Karpas-422 (cell line): ENCODE results near the gene DCAF17. TPM values are rescaled to one million over a fixed set of nuclear protein-coding genes. Genes with fewer than 3 reads are reported as not detected.

Source experiments
- DNase-seq: peaks from one replicate; pipeline ENCODE4 v3.0.0-alpha.2; 2015
- H2AFZ ChIP-seq: fragments of 200-600 bp; sonication (generic); 2 replicates; pipeline ENCODE4 v1.6.1; 2014; ENCODE audit warnings: antibody characterized with exemption, low read length, mixed read lengths
- H3K27ac ChIP-seq: fragments of 200-600 bp; sonication (generic); 2 replicates; pipeline ENCODE4 v1.5.1; 2014; ENCODE audit warnings: mild to moderate bottlenecking, low read length, moderate library complexity
- H3K27me3 ChIP-seq: fragments of 200-600 bp; sonication (generic); 2 replicates; pipeline ENCODE4 v1.6.1; 2014; ENCODE audit warnings: low read length, mixed read lengths
- H3K36me3 ChIP-seq: fragments of 200-600 bp; sonication (generic); 2 replicates; pipeline ENCODE4 v1.6.1; 2014; ENCODE audit warnings: low read length, mixed read lengths; ENCODE audit not compliant: insufficient read depth
- H3K4me1 ChIP-seq: fragments of 200-600 bp; sonication (generic); 2 replicates; pipeline ENCODE4 v1.6.1; 2014; ENCODE audit warnings: mild to moderate bottlenecking, low read length, mixed read lengths
- H3K4me2 ChIP-seq: fragments of 200-600 bp; sonication (generic); 2 replicates; pipeline ENCODE4 v1.6.1; 2014; ENCODE audit warnings: low read length, low read depth, mild to moderate bottlenecking; ENCODE audit not compliant: poor library complexity, severe bottlenecking
- H3K4me3 ChIP-seq: fragments of 200-600 bp; sonication (generic); 2 replicates; pipeline ENCODE4 v1.5.1; 2014; ENCODE audit warnings: mild to moderate bottlenecking, antibody characterized with exemption, low read length, mixed read lengths
- H3K79me2 ChIP-seq: fragments of 200-600 bp; sonication (generic); 2 replicates; pipeline ENCODE4 v1.6.1; 2014; ENCODE audit warnings: mild to moderate bottlenecking, low read length, mixed read lengths
- H3K9ac ChIP-seq: fragments of 200-600 bp; sonication (generic); 2 replicates; pipeline ENCODE4 v1.6.0; 2014; ENCODE audit warnings: low read length
- H3K9me2 ChIP-seq: fragments of 200-600 bp; sonication (generic), shearing (Covaris generic); replicated peaks from 2 replicates; pipeline ENCODE4 v1.6.0; 2014; ENCODE audit warnings: mild to moderate bottlenecking, low read length, moderate library complexity; ENCODE audit not compliant: insufficient read depth
- H3K9me3 ChIP-seq: fragments of 300-700, 200-600 bp; sonication (generic); 2 replicates; pipeline ENCODE4 v1.6.1; 2014; ENCODE audit warnings: low read length, mixed read lengths
- H4K20me1 ChIP-seq: fragments of 200-600 bp; sonication (generic); 2 replicates; pipeline ENCODE4 v1.6.1; 2014; ENCODE audit warnings: mild to moderate bottlenecking, antibody characterized with exemption, low read length, low read depth; ENCODE audit not compliant: insufficient read depth
- total RNA-seq: library from RNA; depleted of rRNA; stranded (reverse); fragments of >200 nt; shearing (Covaris generic); gene quantifications from 2 replicates; pipeline ENCODE4 v1.2.3, GENCODE V29; 2014; ENCODE audit warnings: low replicate concordance

DCAF17 gene
- total RNA-seq, 1 experiment from 2014 or later, result 63.2 TPM

GRCh38 chr2:171394164-171394740 is 39.8 kb upstream of the DCAF17 start:
- H3K4me1 ChIP-seq, result peaks cover 21% of the 10 kb centered on the region
- H3K9me2 ChIP-seq, result no peaks in the 10 kb centered on the region
- H3K27me3 ChIP-seq, result no peaks in the 10 kb centered on the region
- no peaks in the 10 kb centered on the region for H3K9me3 ChIP-seq
- H3K27ac ChIP-seq, result no peak overlapping the region
- no peak overlapping the region for H2AFZ ChIP-seq
- no peak for DNase-seq
- H3K4me3 ChIP-seq, result no peak overlapping the region
- H3K4me2 ChIP-seq, result no peak overlapping the region
- H4K20me1 ChIP-seq, result no peaks in the 10 kb centered on the region
- H3K36me3 ChIP-seq, result no peaks in the 10 kb centered on the region
- H3K9ac ChIP-seq, result no peak overlapping the region
- H3K79me2 ChIP-seq, result 0 out of 2 replicates have a peak, but pooled peaks cover 5% of the 10 kb centered on the region

GRCh38 chr2:171399292-171399691 is 34.7 kb upstream of the DCAF17 start:
- Histone ChIP-seq H2AFZ (no peak overlapping the region), H3K9me3 (no peaks in the 10 kb centered on the region), H3K79me2 (0 out of 2 replicates have a peak, but pooled peaks cover 5% of the 10 kb centered on the region), H3K27me3 (no peaks in the 10 kb centered on the region), H3K4me2 (no peak overlapping the region), H3K27ac (no peak overlapping the region), H3K36me3 (no peaks in the 10 kb centered on the region), H3K4me3 (no peak overlapping the region), H3K4me1 (peaks cover 9% of the 10 kb centered on the region), H4K20me1 (no peaks in the 10 kb centered on the region), H3K9me2 (no peaks in the 10 kb centered on the region), H3K9ac (no peak overlapping the region)
- peak; percentile 19 for DNase-seq

- H3K27me3 ChIP-seq, result no peaks in the 10 kb centered on the region
- H3K79me2 ChIP-seq, result no peaks in the 10 kb centered on the region
- H3K9me2 ChIP-seq, result no peaks in the 10 kb centered on the region
- no peak overlapping the region for H3K27ac ChIP-seq
- peak; percentile 33 for DNase-seq
- H3K4me1 ChIP-seq, result peaks cover 8% of the 10 kb centered on the region
- no peak overlapping the region for H3K9ac ChIP-seq
- no peaks in the 10 kb centered on the region for H4K20me1 ChIP-seq
- H3K9me3 ChIP-seq, result no peaks in the 10 kb centered on the region
- no peaks in the 10 kb centered on the region for H3K36me3 ChIP-seq
- no peak overlapping the region for H2AFZ ChIP-seq
- H3K4me2 ChIP-seq, result no peak overlapping the region
- H3K4me3 ChIP-seq, result no peak overlapping the region
Measured at GRCh38 chr2:171400395-171400794, 33.6 kb upstream of the DCAF17 start.

GRCh38 chr2:171401947-171402346 is 32.1 kb upstream of the DCAF17 start:
- H3K27me3 ChIP-seq, result no peaks in the 10 kb centered on the region
- DNase-seq, result no peak
- H3K4me1 ChIP-seq, result peaks cover 8% of the 10 kb centered on the region
- no peaks in the 10 kb centered on the region for H4K20me1 ChIP-seq
- H3K9me3 ChIP-seq, result no peaks in the 10 kb centered on the region
- 0 out of 2 replicates have a peak, but pooled peaks cover 4% of the 10 kb centered on the region for H3K79me2 ChIP-seq
- no peak overlapping the region for H3K27ac ChIP-seq
- H3K4me2 ChIP-seq, result no peak overlapping the region
- no peak overlapping the region for H3K9ac ChIP-seq
- H3K36me3 ChIP-seq, result no peaks in the 10 kb centered on the region
- H2AFZ ChIP-seq, result no peak overlapping the region
- H3K4me3 ChIP-seq, result no peak overlapping the region
- no peaks in the 10 kb centered on the region for H3K9me2 ChIP-seq

- Histone ChIP-seq H2AFZ (no peak overlapping the region), H3K79me2 (0 out of 2 replicates have a peak, but pooled peaks cover 4% of the 10 kb centered on the region), H3K9ac (no peak overlapping the region), H4K20me1 (no peaks in the 10 kb centered on the region), H3K4me2 (no peak overlapping the region), H3K27me3 (no peaks in the 10 kb centered on the region), H3K36me3 (no peaks in the 10 kb centered on the region), H3K9me3 (no peaks in the 10 kb centered on the region), H3K9me2 (no peaks in the 10 kb centered on the region), H3K4me1 (peaks cover 8% of the 10 kb centered on the region), H3K4me3 (no peak overlapping the region), H3K27ac (no peak overlapping the region)
- DNase-seq, result no peak
Measured at GRCh38 chr2:171402906-171403580, 31.0 kb upstream of the DCAF17 start.

- H3K27me3 ChIP-seq, result no peaks in the 10 kb centered on the region
- H3K9me2 ChIP-seq, result no peaks in the 10 kb centered on the region
- H4K20me1 ChIP-seq, result no peaks in the 10 kb centered on the region
- peaks cover 3% of the 10 kb centered on the region for H3K4me1 ChIP-seq
- no peak for DNase-seq
- no peak overlapping the region for H3K9ac ChIP-seq
- no peaks in the 10 kb centered on the region for H3K9me3 ChIP-seq
- H3K79me2 ChIP-seq, result 0 out of 2 replicates have a peak, but pooled peaks cover 4% of the 10 kb centered on the region
- H3K36me3 ChIP-seq, result no peaks in the 10 kb centered on the region
- H2AFZ ChIP-seq, result no peak overlapping the region
- H3K4me3 ChIP-seq, result no peak overlapping the region
- H3K4me2 ChIP-seq, result no peak overlapping the region
- H3K27ac ChIP-seq, result no peak overlapping the region
Measured at GRCh38 chr2:171404261-171404660, 29.8 kb upstream of the DCAF17 start.

- Histone ChIP-seq H3K36me3 (no peaks in the 10 kb centered on the region), H2AFZ (no peak overlapping the region), H3K9me2 (no peaks in the 10 kb centered on the region), H3K27ac (no peak overlapping the region), H3K4me2 (no peak overlapping the region), H4K20me1 (no peaks in the 10 kb centered on the region), H3K4me3 (no peak overlapping the region), H3K9me3 (no peaks in the 10 kb centered on the region), H3K9ac (no peak overlapping the region), H3K27me3 (no peaks in the 10 kb centered on the region), H3K4me1 (no peaks in the 10 kb centered on the region), H3K79me2 (0 out of 2 replicates have a peak, but pooled peaks cover 4% of the 10 kb centered on the region)
- DNase-seq, result no peak
Measured at GRCh38 chr2:171404719-171405118, 29.3 kb upstream of the DCAF17 start.

- H3K9ac ChIP-seq, result no peak overlapping the region
- DNase-seq, result no peak
- H3K79me2 ChIP-seq, result 0 out of 2 replicates have a peak, but pooled peaks cover 4% of the 10 kb centered on the region
- H3K4me1 ChIP-seq, result no peaks in the 10 kb centered on the region
- H3K9me2 ChIP-seq, result no peaks in the 10 kb centered on the region
- no peaks in the 10 kb centered on the region for H4K20me1 ChIP-seq
- H3K27ac ChIP-seq, result no peak overlapping the region
- H3K4me2 ChIP-seq, result no peak overlapping the region
- H3K36me3 ChIP-seq, result no peaks in the 10 kb centered on the region
- no peaks in the 10 kb centered on the region for H3K27me3 ChIP-seq
- H2AFZ ChIP-seq, result no peak overlapping the region
- no peak overlapping the region for H3K4me3 ChIP-seq
- no peaks in the 10 kb centered on the region for H3K9me3 ChIP-seq
Measured at GRCh38 chr2:171405546-171405945, 28.5 kb upstream of the DCAF17 start.
